Measurements from ENCODE around the gene KDM6B.
"Not testable (repeated sequence)": the region's sequence is repeated elsewhere in the genome, so short reads cannot be mapped to it uniquely, and the experiment has no call there.

Gene KDM6B

GRCh38 chr17:7854851-7855659 lies 21.0 kb downstream of the KDM6B start, which contains the start of gene TMEM88:
Gene TMEM88 (plus strand): TSS chr17:7855066. CDS start chr17:7855075, 9 bp downstream.
- no peak for DNase-seq

GRCh38 chr17:7855660-7856010 lies 21.6 kb downstream of the KDM6B start:
- DNase-seq, result no peak

GRCh38 chr17:7856011-7856810 lies 22.2 kb downstream of the KDM6B start:
- no peak for DNase-seq

- DNase-seq, result peak; percentile 89
Observed at GRCh38 chr17:7856811-7857712, 23.0 kb downstream of the KDM6B start, which contains the start of gene NAA38. Gene NAA38 (minus strand): TSS chr17:7857559. CDS start chr17:7857463, 96 bp downstream.

GRCh38 chr17:7857713-7858521 lies 23.9 kb downstream of the KDM6B start, which contains the start of gene CYB5D1:
Gene CYB5D1 (plus strand): TSS chr17:7858003. CDS start chr17:7858135, 132 bp downstream.
- DNase-seq, result peak; percentile 87

- DNase-seq, result no peak
Observed at GRCh38 chr17:7858522-7858810, 24.4 kb downstream of the KDM6B start.

GRCh38 chr17:7859028-7859427 lies 25.0 kb downstream of the KDM6B start:
- no peak for DNase-seq

- DNase-seq, result no peak
Observed at GRCh38 chr17:7862692-7863437, 28.8 kb downstream of the KDM6B start.

GRCh38 chr17:7864384-7864783 lies 30.4 kb downstream of the KDM6B start:
- not testable (repeated sequence) for DNase-seq

GRCh38 chr17:7864995-7865650 lies 31.1 kb downstream of the KDM6B start:
- DNase-seq, result no peak

- DNase-seq, result no peak
Observed at GRCh38 chr17:7867881-7868329, 33.9 kb downstream of the KDM6B start.

- no peak for DNase-seq
Observed at GRCh38 chr17:7873051-7873450, 39.0 kb downstream of the KDM6B start.

GRCh38 chr17:7875804-7876370 lies 41.9 kb downstream of the KDM6B start:
- no peak for DNase-seq

GRCh38 chr17:7878234-7878633 lies 44.2 kb downstream of the KDM6B start:
- DNase-seq, result no peak

GRCh38 chr17:7880076-7880868 lies 46.3 kb downstream of the KDM6B start:
- no peak for DNase-seq

- no peak for DNase-seq
Observed at GRCh38 chr17:7881276-7882054, 47.4 kb downstream of the KDM6B start.

- DNase-seq, result no peak
Observed at GRCh38 chr17:7882068-7882467, 48.1 kb downstream of the KDM6B start.

- DNase-seq, result no peak
Observed at GRCh38 chr17:7882629-7883028, 48.6 kb downstream of the KDM6B start.
